Stimulated activated CD8-positive, alpha-beta memory T cell treated with anti-CD3 and anti-CD28 coated beads, Interleukin-15, amount 100 ng/mL, for 48 hours (primary cell): ENCODE results near the gene ATP6V1A.

Source experiments
- DNase-seq, 2 donors: peaks; one replicate each; pipeline ENCODE4 v3.0.0-alpha.2; 2020; ENCODE audit warnings: low read depth in 2 of 2

The ATP6V1A gene

GRCh38 chr3:113747283-113748046 lies 630 bp downstream of the ATP6V1A start:
- peak in 1 of 2 donors; percentile 32 for DNase-seq

GRCh38 chr3:113751141-113751540 lies 4.3 kb downstream of the ATP6V1A start:
- no peak for DNase-seq

- DNase-seq, result no peak
Observed at GRCh38 chr3:113753376-113753985, 6.6 kb downstream of the ATP6V1A start.

- DNase-seq, result no peak
Observed at GRCh38 chr3:113754494-113755159, 7.8 kb downstream of the ATP6V1A start.

- DNase-seq, result no peak
Observed at GRCh38 chr3:113758389-113759024, 11.7 kb downstream of the ATP6V1A start.

- DNase-seq, result no peak
Observed at GRCh38 chr3:113764698-113765097, 17.9 kb downstream of the ATP6V1A start.

GRCh38 chr3:113769551-113769950 lies 22.7 kb downstream of the ATP6V1A start:
- DNase-seq, result no peak

- no peak for DNase-seq
Observed at GRCh38 chr3:113771993-113772392, 25.2 kb downstream of the ATP6V1A start.

GRCh38 chr3:113773381-113773780 lies 26.5 kb downstream of the ATP6V1A start:
- DNase-seq, result no peak

- DNase-seq, result no peak
Observed at GRCh38 chr3:113775516-113775915, 28.7 kb downstream of the ATP6V1A start.

GRCh38 chr3:113776564-113776963 lies 29.7 kb downstream of the ATP6V1A start:
- DNase-seq, result no peak

- no peak for DNase-seq
Observed at GRCh38 chr3:113783463-113783862, 36.6 kb downstream of the ATP6V1A start.

- DNase-seq, result no peak
Observed at GRCh38 chr3:113783980-113784379, 37.1 kb downstream of the ATP6V1A start.

GRCh38 chr3:113791381-113791780 lies 44.5 kb downstream of the ATP6V1A start:
- DNase-seq, result no peak

- no peak for DNase-seq
Observed at GRCh38 chr3:113794526-113794925, 47.7 kb downstream of the ATP6V1A start.

- no peak for DNase-seq
Observed at GRCh38 chr3:113795693-113796092, 48.9 kb downstream of the ATP6V1A start.

GRCh38 chr3:113802795-113803455 lies 56.1 kb downstream of the ATP6V1A start:
- DNase-seq, result no peak

- DNase-seq, result no peak
Observed at GRCh38 chr3:113804661-113805060, 57.8 kb downstream of the ATP6V1A start.

- DNase-seq, result no peak
Observed at GRCh38 chr3:113805249-113805648, 58.4 kb downstream of the ATP6V1A start.

- no peak for DNase-seq
Observed at GRCh38 chr3:113812854-113813253, 66.0 kb downstream of the ATP6V1A start.

GRCh38 chr3:113819866-113820265 lies 73.0 kb downstream of the ATP6V1A start:
- DNase-seq, result no peak

- no peak for DNase-seq
Observed at GRCh38 chr3:113825090-113825489, 78.3 kb downstream of the ATP6V1A start.
